GM18502 (cell line): ENCODE measurements around the gene TLDC2.
"Not testable (repeated sequence)": the region's sequence is repeated elsewhere in the genome, so short reads cannot be mapped to it uniquely, and the experiment has no call there.

Experiments
- ATAC-seq: cut with Tn5 transposase; IDR thresholded peaks from one replicate; pipeline ENCODE4 v1.9.1; 2021; ENCODE audit warnings: mild to moderate bottlenecking; ENCODE audit not compliant: unreplicated experiment, poor library complexity

TLDC2 gene

DNA sequence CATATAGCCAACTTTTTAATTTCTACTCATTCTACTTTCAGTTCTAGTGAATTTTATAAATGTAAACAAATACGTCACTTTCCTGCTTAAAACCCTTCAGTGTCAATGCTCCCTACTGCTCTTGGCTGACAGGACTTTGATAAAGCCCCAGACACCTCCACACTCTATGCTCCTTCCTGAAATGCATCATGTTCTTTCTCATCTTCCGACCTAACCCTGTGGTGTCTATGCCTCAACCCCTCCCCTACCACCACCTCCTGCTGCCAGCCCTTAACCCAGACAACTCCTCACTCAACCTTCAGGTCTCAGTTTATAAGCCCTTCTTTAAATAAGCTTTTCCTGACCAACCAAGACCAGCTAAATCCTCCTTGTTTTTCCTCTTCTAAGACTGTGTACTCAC lies 19.1 kb downstream of the TLDC2 start:
- ATAC-seq: no peak

- no peak for ATAC-seq
Measured at GRCh38 chr20:36904690-36905089, 28.8 kb downstream of the TLDC2 start.

GRCh38 chr20:36905566-36905965 lies 29.6 kb downstream of the TLDC2 start:
- not testable (repeated sequence) for ATAC-seq

DNA sequence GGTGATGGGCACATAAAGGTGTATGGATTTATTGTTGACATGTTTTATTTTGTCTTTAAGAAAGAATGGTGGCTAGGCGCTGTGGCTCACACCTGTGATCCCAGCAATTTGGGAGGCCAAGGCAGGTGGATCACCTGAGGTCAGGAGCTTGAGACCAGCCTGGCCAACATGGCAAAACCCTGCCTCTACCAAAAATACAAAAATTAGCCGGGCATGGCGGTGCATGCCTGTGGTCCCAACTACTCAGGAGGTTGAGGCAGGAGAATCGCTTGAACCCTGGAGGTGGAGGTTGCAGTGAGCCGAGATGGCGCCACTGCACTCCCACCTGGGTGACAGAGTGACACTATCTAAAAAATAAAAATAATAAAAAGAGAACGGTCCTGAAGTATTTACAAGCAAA lies 30.1 kb downstream of the TLDC2 start:
- not testable (repeated sequence) for ATAC-seq

GRCh38 chr20:36908603-36909002 lies 32.7 kb downstream of the TLDC2 start:
- ATAC-seq: no peak

GRCh38 chr20:36916199-36916598 lies 40.3 kb downstream of the TLDC2 start:
- no peak for ATAC-seq

DNA sequence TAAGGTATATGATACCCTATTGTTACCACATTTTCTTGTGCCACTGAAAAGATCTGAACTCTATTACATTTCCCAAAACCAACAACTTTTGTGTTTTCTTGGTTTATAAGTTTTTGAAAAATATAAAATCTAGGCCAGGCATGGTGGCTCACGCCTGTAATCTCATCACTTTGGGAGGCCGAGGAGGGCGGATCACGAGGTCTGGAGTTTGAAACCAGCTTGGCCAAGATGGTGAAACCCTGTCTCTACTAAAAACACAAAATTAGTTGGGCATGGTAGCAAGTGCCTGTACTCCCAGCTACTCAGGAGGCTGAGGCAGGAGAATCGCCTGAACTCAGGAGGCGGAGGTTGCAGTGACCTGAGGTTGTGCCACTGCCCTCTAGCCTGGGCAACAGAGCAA lies 41.3 kb downstream of the TLDC2 start:
- no peak for ATAC-seq

- no peak for ATAC-seq
Measured at GRCh38 chr20:36917943-36918342, 42.0 kb downstream of the TLDC2 start.

DNA sequence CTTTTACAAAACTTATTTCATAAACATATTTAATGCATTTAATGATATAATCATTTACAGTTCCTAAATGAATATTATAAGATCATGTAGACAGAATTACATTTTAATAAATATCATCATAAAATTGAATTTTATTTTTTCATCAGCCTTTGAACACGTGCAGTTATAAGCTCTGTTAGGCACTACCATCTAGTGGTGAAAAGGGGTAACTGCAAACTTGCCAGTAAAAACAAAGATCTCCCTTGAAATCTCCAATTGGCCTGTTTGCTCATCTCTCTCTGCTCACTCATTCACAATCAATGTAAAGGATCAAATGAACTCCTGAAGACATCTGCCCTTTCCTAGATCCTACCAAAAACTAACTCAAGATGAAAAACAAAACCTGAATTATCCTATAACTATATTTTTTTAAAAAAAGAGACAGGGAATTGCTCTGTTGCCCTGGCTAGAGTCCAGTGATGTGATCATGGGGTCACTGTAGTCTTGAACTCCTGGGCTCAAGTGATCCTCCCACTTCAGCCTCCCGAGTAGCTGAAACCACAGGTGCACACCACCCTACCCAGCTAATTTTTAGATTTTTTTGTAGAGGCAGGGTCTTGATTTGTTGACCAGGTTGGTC lies 43.9 kb downstream of the TLDC2 start:
- no peak for ATAC-seq

DNA sequence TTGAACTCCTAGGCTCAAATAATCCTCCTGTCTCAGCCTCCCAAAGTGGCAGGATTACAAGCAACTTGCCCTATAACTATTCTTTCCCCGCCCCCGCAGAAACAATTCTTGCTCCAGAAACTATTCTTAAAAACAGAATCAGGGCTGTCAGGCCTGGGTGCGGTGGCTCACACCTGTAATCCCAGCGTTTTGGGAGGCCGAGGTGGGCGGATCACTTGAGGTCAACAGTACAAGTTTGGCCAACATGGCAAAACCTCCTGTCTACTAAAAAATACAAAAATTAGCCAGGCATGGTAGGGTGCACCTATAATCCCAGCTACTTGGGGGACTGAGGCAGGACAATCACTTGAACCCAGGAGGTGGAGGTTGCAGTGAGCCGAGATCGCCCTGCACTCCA lies 44.4 kb downstream of the TLDC2 start:
- no peak for ATAC-seq

DNA sequence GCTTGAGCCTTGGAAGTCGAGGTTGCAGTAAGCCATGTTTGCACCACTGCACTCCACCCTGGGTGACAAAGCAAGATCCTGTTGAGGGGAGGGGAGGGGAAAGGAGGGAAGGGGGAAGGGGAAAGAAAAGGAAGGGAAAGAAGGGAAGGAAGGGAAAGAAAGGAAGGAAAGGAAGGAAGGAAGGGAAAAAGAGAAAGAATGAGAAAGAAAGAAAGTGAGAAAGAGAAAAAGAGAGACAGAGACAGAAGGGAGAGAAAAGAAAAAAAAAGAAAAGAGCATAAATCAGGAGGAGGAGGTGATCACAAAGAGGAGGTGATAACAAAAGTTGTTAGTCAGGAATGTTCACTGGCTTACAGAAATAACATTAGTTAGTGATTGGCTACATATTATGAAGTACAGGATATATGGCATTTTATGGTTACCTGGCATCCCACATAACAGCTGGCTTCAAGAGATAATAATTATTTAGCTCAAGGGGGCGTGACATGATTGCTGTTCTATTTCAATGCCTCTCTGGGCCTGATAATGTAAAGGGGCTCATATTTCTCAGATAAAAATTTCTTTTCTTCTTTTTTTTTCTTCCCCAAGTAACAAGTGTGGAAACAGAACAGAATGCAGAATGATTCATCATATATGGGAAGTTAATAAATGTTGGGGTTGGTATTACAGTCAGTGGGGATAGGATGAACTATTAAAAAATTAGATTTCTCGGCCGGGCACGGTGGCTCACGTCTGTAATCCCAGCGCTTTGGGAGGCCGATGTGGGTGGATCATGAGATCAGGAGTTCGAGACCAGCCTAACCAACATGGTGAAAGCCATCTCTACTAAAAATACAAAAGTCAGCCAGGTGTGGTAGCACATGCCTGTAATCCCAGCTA lies 48.5 kb downstream of the TLDC2 start:
- no peak for ATAC-seq

- no peak for ATAC-seq
Measured at GRCh38 chr20:36925234-36925633, 49.3 kb downstream of the TLDC2 start.

DNA sequence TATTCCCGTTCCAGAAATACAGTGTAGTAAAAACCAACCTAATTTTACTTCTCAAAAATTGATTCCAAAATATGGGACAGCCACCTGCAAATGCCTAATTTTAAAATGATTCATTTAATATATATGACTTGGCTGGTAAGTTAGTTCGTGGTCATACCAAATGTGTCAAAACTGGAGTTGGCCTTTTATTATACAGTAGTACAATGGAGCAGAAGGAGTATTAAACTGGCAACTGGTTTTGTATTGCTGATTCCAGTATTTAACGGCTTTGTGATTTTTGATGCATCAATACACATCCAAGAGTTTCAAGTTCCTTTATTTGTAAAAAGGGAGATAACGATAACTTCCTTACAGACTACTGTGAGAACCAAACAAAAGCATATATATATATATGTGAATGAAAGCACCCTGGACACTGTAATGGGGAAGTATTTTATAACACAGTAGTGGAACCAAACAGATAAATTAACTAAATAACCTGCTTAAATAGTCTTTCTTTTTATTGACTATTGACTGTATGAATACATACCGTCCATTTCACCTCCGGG lies 50.8 kb downstream of the TLDC2 start:
- ATAC-seq: no peak

DNA sequence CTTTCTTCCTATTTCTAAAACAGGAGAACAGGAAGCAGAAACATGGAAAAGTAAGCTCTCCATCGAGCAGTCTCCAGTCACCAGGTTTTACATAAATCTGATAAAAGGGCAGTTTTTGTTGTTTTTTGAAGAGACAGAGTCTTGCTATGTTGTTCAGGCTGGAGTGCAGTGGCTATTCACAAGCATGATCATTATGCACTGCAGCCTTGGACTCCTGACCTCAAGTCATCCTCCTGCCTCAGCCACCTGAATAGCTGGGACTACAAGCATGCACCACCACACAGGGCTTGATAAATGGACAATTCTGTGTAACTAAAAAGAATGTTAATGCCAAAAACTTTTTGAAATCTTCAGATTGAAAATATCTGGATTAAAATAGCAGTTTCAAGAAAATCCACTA lies 51.8 kb downstream of the TLDC2 start:
- no peak for ATAC-seq

- ATAC-seq: no peak
Measured at GRCh38 chr20:36929290-36929689, 53.4 kb downstream of the TLDC2 start.

DNA sequence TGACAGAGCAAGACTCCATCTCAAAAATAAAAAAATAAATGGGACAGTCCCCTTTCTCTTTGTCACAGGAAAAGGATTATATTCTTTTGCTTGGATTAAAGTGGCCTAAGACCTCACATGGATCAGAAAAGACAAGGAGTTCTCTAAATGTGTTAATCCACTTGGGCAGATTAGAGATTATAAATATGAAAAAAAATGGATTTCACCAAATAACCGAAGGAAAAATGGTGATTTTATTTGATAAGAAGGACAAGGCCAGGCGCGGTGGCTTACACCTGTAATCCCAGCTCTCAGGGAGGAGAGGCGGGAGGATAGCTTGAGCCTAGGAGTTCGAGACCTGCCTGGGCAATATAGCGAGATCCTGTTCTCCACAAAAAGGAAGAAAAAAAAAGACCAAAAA lies 53.8 kb downstream of the TLDC2 start:
- no peak for ATAC-seq

GRCh38 chr20:36932067-36932466 lies 56.1 kb downstream of the TLDC2 start:
- not testable (repeated sequence) for ATAC-seq

DNA sequence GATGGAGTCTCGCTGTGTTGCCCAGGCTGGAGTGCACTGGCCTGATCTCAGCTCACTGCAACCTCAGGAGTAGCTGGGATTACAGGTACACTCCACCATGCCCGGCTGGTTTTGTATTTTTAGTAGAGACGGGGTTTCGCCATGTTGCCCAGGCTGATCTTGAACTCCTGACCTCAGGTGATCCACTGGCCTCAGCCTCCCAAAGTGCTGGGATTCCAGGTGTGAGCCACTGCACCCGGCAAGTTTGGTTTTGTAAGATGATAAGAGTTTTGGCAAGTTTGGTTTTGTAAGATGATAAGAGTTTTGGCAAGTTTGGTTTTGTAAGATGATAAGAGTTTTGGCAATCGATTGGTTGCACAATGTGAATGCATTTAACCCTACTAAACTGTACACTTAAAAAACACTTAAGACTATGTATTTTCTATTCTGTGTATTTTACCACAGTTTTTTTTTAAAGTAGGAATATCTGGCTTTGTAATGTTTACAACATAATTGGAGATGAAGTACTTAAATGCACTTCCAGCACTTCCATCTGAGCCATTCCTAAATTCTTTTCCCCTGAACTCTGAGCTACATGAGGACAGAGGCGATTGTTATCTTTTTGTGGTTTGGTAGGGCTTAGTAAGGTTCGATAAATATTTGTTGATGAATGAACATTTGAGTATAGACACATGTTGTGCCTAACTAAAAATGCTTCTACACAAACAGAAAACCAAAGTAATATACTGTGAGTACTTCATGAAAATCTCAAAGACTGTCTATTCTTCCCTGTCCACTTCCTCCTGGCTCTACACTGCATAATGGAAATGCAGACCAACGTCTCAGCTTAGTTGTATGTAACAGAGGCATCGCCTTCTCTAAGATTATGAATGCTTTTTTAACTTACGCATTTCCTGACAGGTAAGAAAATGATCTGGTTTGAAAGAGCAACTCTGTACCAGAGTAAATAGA lies 56.8 kb downstream of the TLDC2 start:
- ATAC-seq: no peak

DNA sequence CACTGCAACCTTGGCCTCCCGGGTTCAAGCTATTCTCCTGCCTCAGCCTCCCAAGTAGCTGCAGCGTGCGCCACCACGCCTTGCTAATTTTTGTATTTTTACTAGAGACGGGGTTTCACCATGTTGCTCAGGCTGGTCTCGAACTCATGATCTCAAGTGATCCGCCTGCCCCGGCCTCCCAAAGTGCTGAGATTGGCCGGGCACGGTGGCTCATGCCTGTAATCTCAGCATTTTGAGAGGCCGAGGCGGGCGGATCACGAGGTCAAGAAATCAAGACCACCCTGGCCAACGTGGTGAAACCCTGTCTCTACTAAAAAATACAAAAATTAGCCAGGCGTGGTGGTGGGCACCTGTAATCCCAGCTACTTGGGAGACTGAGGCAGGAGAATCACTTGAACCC lies 57.6 kb downstream of the TLDC2 start:
- not testable (repeated sequence) for ATAC-seq

- no peak for ATAC-seq
Measured at GRCh38 chr20:36936341-36936740, 60.4 kb downstream of the TLDC2 start.
